HEK293 (cell line): ENCODE measurements around the gene CBX2.

ENCODE experiments used
- CTCF ChIA-PET: fragments of 350-600 bp; formaldehyde crosslinking; extraction: SDS; loops from one replicate; lab custom pipeline; 2021; ENCODE audit warnings: antibody characterized with exemption; lab: Yijun Ruan, JAX
- POLR2A ChIA-PET: fragments of 300-600 bp; formaldehyde crosslinking; extraction: SDS; loops from one replicate; lab custom pipeline; 2020; ENCODE audit warnings: antibody characterized with exemption, inconsistent platforms; lab: Yijun Ruan, JAX
- H3K27ac ChIP-seq: fragments of 200-500 bp; sonication (Bioruptor generic); 2 replicates; pipeline ENCODE4 v1.5.1; 2014; ENCODE audit warnings: low read depth, low read length, control low read depth, inconsistent platforms; ENCODE audit errors: extremely low read depth
- H3K36me3 ChIP-seq, 2 experiments: fragments of 200-500 bp in 1 of 2; sonication (Bioruptor generic) in 1 of 2; 1 replicate in 1 of 2; 2 replicates in 1 of 2; pipeline ENCODE4 v1.5.1; 2014 to 2017; ENCODE audit warnings: inconsistent platforms in 2 of 2, low read length in 2 of 2; ENCODE audit not compliant: control insufficient read depth in 2 of 2, insufficient read depth in 1 of 2
- H3K4me1 ChIP-seq: fragments of 200-500 bp; sonication (Bioruptor generic); 2 replicates; pipeline ENCODE4 v1.5.1; 2014; ENCODE audit warnings: mild to moderate bottlenecking, low read length, inconsistent platforms; ENCODE audit not compliant: control insufficient read depth, insufficient read depth
- H3K4me3 ChIP-seq: 2 replicates; pipeline ENCODE4 v1.5.1; 2011; ENCODE audit warnings: low read depth, mild to moderate bottlenecking, control low read depth, low read length, moderate library complexity
- H3K9me3 ChIP-seq: fragments of 200-500 bp; sonication (Bioruptor generic); 2 replicates; pipeline ENCODE4 v1.5.1; 2014; ENCODE audit warnings: low read depth, low read length, inconsistent platforms; ENCODE audit not compliant: control insufficient read depth, insufficient read depth
- BCL11A ChIP-seq: fragments of 450-650 bp; formaldehyde crosslinking; IDR thresholded peaks from 2 replicates; pipeline ENCODE4 v1.5.1; 2016; ENCODE audit warnings: low read depth, missing biosample characterization, missing genetic modification characterization
- GFI1B ChIP-seq: fragments of 450-650 bp; formaldehyde crosslinking; IDR thresholded peaks from 2 replicates; pipeline ENCODE4 v1.5.1; 2016; ENCODE audit warnings: missing biosample characterization, missing genetic modification characterization
- GLI4 ChIP-seq: fragments of 450-650 bp; formaldehyde crosslinking; IDR thresholded peaks from 2 replicates; pipeline ENCODE4 v1.5.1; 2016; ENCODE audit warnings: missing biosample characterization, missing genetic modification characterization
- KLF8 ChIP-seq: fragments of 450-650 bp; formaldehyde crosslinking; IDR thresholded peaks from 2 replicates; pipeline ENCODE4 v1.5.1; 2016; ENCODE audit warnings: missing biosample characterization, missing genetic modification characterization
- PATZ1 ChIP-seq: fragments of 450-650 bp; formaldehyde crosslinking; IDR thresholded peaks from 2 replicates; pipeline ENCODE4 v1.5.1; 2016; ENCODE audit warnings: missing biosample characterization, missing genetic modification characterization
- PRDM1 ChIP-seq: fragments of 450-650 bp; formaldehyde crosslinking; IDR thresholded peaks from 2 replicates; pipeline ENCODE4; 2016; ENCODE audit warnings: missing biosample characterization, missing genetic modification characterization
- PRDM2 ChIP-seq: fragments of 450-650 bp; formaldehyde crosslinking; IDR thresholded peaks from 2 replicates; pipeline ENCODE4 v1.5.1; 2016; ENCODE audit warnings: missing biosample characterization, missing genetic modification characterization, borderline replicate concordance
- ZBTB1 ChIP-seq: fragments of 450-650 bp; formaldehyde crosslinking; IDR thresholded peaks from 2 replicates; pipeline ENCODE4 v1.5.1; 2016; ENCODE audit warnings: missing biosample characterization, missing genetic modification characterization
- ZBTB26 ChIP-seq: fragments of 450-650 bp; formaldehyde crosslinking; optimal IDR thresholded peaks from 2 replicates; pipeline ENCODE3; 2016; ENCODE audit warnings: missing biosample characterization, mild to moderate bottlenecking, missing genetic modification characterization
- ZNF23 ChIP-seq: fragments of 450-650 bp; formaldehyde crosslinking; IDR thresholded peaks from 2 replicates; pipeline ENCODE4 v1.5.1; 2016; ENCODE audit warnings: missing biosample characterization, missing genetic modification characterization, borderline replicate concordance
- ZNF398 ChIP-seq: fragments of 450-650 bp; formaldehyde crosslinking; IDR thresholded peaks from 2 replicates; pipeline ENCODE4 v1.5.1; 2017; ENCODE audit warnings: missing biosample characterization, missing genetic modification characterization
- ZNF423 ChIP-seq: fragments of 450-650 bp; formaldehyde crosslinking; IDR thresholded peaks from 2 replicates; pipeline ENCODE4 v1.5.1; 2016; ENCODE audit warnings: missing biosample characterization, missing genetic modification characterization
- ZNF426 ChIP-seq: fragments of 450-650 bp; formaldehyde crosslinking; IDR thresholded peaks from 2 replicates; pipeline ENCODE4 v1.5.1; 2017; ENCODE audit warnings: missing biosample characterization, missing genetic modification characterization, mild to moderate bottlenecking, inconsistent platforms, moderate library complexity
- ZNF558 ChIP-seq: fragments of 450-650 bp; formaldehyde crosslinking; IDR thresholded peaks from 2 replicates; pipeline ENCODE4 v1.5.1; 2016; ENCODE audit warnings: missing biosample characterization, missing genetic modification characterization
- ZNF768 ChIP-seq: fragments of 450-650 bp; formaldehyde crosslinking; IDR thresholded peaks from 2 replicates; pipeline ENCODE4 v1.5.1; 2018; ENCODE audit warnings: missing biosample characterization, mild to moderate bottlenecking, missing genetic modification characterization
- ZNF791 ChIP-seq: fragments of 450-650 bp; formaldehyde crosslinking; IDR thresholded peaks from 2 replicates; pipeline ENCODE4 v1.5.1; 2016; ENCODE audit warnings: missing biosample characterization, missing genetic modification characterization
- ZSCAN18 ChIP-seq: fragments of 450-650 bp; formaldehyde crosslinking; IDR thresholded peaks from 2 replicates; pipeline ENCODE4 v1.5.1; 2016; ENCODE audit warnings: missing biosample characterization, missing genetic modification characterization

Gene CBX2

GRCh38 chr17:79743614-79744013 is 34.3 kb upstream of the CBX2 start:
- Histone ChIP-seq H3K9me3 (no peaks in the 10 kb centered on the region), H3K4me3 (no peak overlapping the region), H3K27ac (no peak overlapping the region), H3K4me1 (no peaks in the 10 kb centered on the region; the same call in 1 of the 2 replicates), H3K36me3 (no peaks in the 10 kb centered on the region)
- TF ChIP-seq ZBTB26 (tag by site-specific recombination) (no peak), ZNF426 (tag by site-specific recombination) (no peak), ZNF768 (tag by site-specific recombination) (no peak), ZNF423 (tag by site-specific recombination) (no peak), KLF8 (no peak), ZNF558 (no peak)
- CTCF ChIA-PET: interaction anchor here (0.6 to 3.8 kb wide), 14 partner anchors 9 to 265 kb away, joined by 3 to 28 read pairs (median 5); no protein-coding TSS in a partner anchor
- POLR2A ChIA-PET: no interaction called here

- CTCF ChIA-PET: interaction anchor here (0.6 to 3.8 kb wide), 45 partner anchors 9 to 1728 kb away, joined by 3 to 28 read pairs (median 4); partner anchors contain the start of genes CBX2, CBX4 and CBX8
- POLR2A ChIA-PET: interaction anchor here (1.2 to 1.6 kb wide), 2 partner anchors 47 to 94 kb away, joined by 3 to 4 read pairs; no protein-coding TSS in a partner anchor
- TF ChIP-seq ZNF398 (tag by site-specific recombination) (no peak), ZNF768 (tag by site-specific recombination) (no peak), GLI4 (tag by site-specific recombination) (no peak)
Observed at GRCh38 chr17:79745641-79746105, 32.3 kb upstream of the CBX2 start.

GRCh38 chr17:79746889-79747507 is 30.9 kb upstream of the CBX2 start:
- H3K36me3 ChIP-seq: no peaks in the 10 kb centered on the region
- H3K4me3 ChIP-seq: no peak overlapping the region
- CTCF ChIA-PET: interaction anchor here (0.6 to 3.8 kb wide), 23 partner anchors 7 to 1367 kb away, joined by 3 to 28 read pairs (median 4); partner anchors contain the start of gene CBX2
- no peaks in the 10 kb centered on the region for H3K9me3 ChIP-seq
- POLR2A ChIA-PET: interaction anchor here (1.0 to 1.6 kb wide), 2 partner anchors 50 to 93 kb away, joined by 3 read pairs; no protein-coding TSS in a partner anchor
- peaks cover 11% of the 10 kb centered on the region for H3K4me1 ChIP-seq
- H3K27ac ChIP-seq: 0 out of 2 replicates have a peak overlapping the region, but pooled peaks have one; percentile 22
- TF ChIP-seq PRDM2 (tag by site-specific recombination): no peak
- TF ChIP-seq ZSCAN18: no peak
- TF ChIP-seq PATZ1: no peak
- no peak for TF ChIP-seq BCL11A (tag by site-specific recombination)
- no peak for TF ChIP-seq ZNF23 (tag by site-specific recombination)
- no peak for TF ChIP-seq GFI1B
- no peak for TF ChIP-seq PRDM1 (tag by site-specific recombination)
- TF ChIP-seq ZNF791 (tag by site-specific recombination): no peak
- TF ChIP-seq ZBTB1 (tag by site-specific recombination): no peak

More at GRCh38 chr17:79745641-79746105, 32.3 kb upstream of the CBX2 start:
- no peak overlapping the region for H3K4me3 ChIP-seq
- H3K27ac ChIP-seq: no peak overlapping the region
- H3K36me3 ChIP-seq: no peaks in the 10 kb centered on the region
- H3K9me3 ChIP-seq: no peaks in the 10 kb centered on the region
- peaks cover 11% of the 10 kb centered on the region for H3K4me1 ChIP-seq
